Fibroblast of the aortic adventitia (primary cell): ENCODE results near the gene CARHSP1. TPM values are rescaled to one million over a fixed set of nuclear protein-coding genes. Genes with fewer than 3 reads are reported as not detected.

ENCODE experiments used
- DNase-seq: peaks from one replicate; pipeline ENCODE4 v3.0.0-alpha.2; 2010; ENCODE audit warnings: low read depth
- H3K4me3 ChIP-seq: 2 replicates; pipeline ENCODE4 v1.5.1; 2011; ENCODE audit warnings: low read depth, mild to moderate bottlenecking, control low read depth, low read length, moderate library complexity
- total RNA-seq: library from RNA; depleted of rRNA; stranded (reverse); fragments of >200 nt; gene quantifications from 2 replicates; pipeline ENCODE4 v1.2.3, GENCODE V29; 2012; ENCODE audit warnings: low replicate concordance
- TF ChIP-seq, protein P1 (sequence below): IDR thresholded peaks from 2 replicates; pipeline ENCODE4 v1.5.1; 2011; ENCODE audit warnings: mild to moderate bottlenecking, low read length, control low read depth, inconsistent platforms; ENCODE audit not compliant: insufficient read depth

CARHSP1 gene
- total RNA-seq, 1 donor, result 66.5 TPM

- TF ChIP-seq, protein P1, sequence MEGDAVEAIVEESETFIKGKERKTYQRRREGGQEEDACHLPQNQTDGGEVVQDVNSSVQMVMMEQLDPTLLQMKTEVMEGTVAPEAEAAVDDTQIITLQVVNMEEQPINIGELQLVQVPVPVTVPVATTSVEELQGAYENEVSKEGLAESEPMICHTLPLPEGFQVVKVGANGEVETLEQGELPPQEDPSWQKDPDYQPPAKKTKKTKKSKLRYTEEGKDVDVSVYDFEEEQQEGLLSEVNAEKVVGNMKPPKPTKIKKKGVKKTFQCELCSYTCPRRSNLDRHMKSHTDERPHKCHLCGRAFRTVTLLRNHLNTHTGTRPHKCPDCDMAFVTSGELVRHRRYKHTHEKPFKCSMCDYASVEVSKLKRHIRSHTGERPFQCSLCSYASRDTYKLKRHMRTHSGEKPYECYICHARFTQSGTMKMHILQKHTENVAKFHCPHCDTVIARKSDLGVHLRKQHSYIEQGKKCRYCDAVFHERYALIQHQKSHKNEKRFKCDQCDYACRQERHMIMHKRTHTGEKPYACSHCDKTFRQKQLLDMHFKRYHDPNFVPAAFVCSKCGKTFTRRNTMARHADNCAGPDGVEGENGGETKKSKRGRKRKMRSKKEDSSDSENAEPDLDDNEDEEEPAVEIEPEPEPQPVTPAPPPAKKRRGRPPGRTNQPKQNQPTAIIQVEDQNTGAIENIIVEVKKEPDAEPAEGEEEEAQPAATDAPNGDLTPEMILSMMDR, result no peak
- DNase-seq, result no peak
These were observed 50.1 kb downstream of the CARHSP1 start for GRCh38 chr16:8818504-8819270.

DNA sequence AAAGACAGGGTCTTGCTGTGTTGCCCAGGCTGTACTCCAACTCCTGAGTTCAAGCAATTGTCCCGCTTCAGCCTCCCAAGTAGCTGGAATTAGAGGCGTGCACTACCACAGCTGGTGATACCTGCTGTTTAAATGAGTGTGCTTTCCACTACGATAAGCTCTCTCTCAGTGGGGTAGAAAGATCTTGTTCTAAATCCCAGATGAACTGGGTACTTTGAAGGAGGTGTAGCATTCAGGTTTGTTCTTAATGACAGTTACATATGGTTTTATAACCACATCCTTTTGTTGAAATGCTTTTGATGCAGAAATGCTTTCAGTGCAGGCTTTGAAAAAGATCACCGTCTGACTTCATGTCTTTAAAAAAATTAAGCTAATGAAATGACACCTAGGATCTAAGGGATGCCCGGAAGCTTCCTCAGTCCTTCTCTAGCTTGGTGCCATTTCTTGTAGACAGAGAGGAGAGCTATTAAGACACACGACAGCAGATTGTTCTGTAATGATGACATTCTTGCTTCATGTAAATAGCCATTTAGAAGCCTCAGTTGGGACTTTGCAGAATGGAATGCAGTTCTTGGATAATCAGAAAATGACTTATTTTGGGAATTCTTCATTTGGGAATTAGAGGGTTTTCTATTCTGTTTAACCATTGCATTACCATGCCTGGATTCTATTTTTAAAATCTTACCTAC, 51.7 kb downstream of the CARHSP1 start:
- no peak for DNase-seq
- TF ChIP-seq, protein P1, result no peak
- no peak overlapping the region for H3K4me3 ChIP-seq

More at GRCh38 chr16:8818504-8819270, 50.1 kb downstream of the CARHSP1 start:
- H3K4me3 ChIP-seq, result no peak overlapping the region

DNA sequence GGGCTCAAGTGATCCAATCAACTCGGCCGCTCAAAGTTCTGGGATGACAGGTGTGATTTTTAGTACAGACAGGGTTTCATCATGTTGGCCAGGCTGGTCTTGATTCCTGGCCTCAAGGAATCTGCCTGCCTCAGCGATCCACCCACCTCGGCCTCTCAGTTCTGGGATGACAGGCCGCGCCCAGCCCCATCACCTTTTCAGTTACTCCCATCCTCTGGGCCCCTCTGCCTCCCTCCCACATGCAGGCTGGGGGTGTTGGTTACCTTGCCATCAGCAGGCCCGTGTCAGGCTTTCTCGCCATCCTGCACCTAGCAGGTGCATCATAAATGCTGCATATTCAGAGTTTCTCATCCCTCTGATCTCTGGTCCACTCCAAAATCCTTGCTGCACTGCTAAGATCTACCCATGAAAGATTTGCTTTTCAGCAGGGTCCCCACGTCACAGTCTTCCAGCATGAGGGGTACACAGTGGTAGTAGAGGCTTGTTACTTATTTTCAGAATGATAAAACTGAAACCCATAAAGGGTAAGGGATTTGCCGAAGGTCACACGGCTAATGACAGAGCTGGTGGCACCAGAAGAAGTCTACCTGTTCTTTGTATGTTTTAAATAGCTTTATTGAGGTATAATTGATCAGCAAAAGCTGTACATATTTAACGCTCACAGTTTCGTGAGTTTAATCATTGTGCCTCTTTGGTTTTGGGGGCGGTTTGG, 54.6 kb downstream of the CARHSP1 start:
- DNase-seq, result no peak
- TF ChIP-seq, protein P1, result no peak
- no peak overlapping the region for H3K4me3 ChIP-seq

GRCh38 chr16:8812162-8812843, 56.5 kb downstream of the CARHSP1 start:
- H3K4me3 ChIP-seq, result no peak overlapping the region
- no peak for DNase-seq
- TF ChIP-seq, protein P1, result no peak

DNA sequence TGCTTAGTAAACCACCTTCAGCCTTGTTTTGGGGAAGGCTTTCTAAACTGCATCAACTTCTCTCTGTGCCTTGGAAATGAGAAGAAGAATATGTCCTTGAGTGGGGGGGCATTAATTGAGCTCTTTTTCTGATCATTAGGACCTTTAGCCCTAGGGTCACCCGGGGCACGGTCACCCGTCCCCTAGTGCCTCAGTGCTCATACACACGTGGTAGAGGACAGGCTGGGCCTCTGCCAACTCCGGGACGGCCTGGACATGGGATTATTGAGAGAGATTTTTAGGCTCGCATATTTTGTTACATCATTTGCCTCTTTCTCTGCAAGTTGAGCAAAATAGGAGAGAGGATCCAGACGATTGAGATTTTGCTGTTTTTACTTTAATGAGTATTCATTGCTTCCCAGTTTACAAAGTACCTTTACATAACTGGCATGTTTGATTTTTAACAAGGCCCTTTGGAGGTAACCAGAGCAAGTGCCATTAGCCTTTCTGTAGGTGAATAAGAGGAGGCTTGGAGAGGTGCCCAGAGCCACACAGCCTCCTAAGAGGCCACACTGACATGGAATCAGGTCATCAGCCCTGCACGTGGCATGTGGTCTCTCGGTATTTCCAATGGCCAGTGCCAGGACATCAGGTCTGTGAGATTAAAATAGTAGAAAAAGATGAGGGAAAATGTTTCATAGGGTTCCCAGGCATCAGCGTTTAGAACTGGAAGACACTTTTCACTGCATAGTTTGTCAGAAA, 60.0 kb downstream of the CARHSP1 start:
- no peak for DNase-seq
- TF ChIP-seq, protein P1, result no peak
- no peak overlapping the region for H3K4me3 ChIP-seq

GRCh38 chr16:8808009-8808408, 60.8 kb downstream of the CARHSP1 start:
- TF ChIP-seq, protein P1, result no peak
- no peak for DNase-seq
- no peak overlapping the region for H3K4me3 ChIP-seq
